GM23338 (cell line): ENCODE results near the gene ITGA2.

Experiments used
- EZH2 ChIP-seq: fragments of 200-600 bp; sonication (generic); IDR thresholded peaks from one replicate; pipeline ENCODE4 v1.8.0; 2017; ENCODE audit warnings: antibody characterized with exemption, mild to moderate bottlenecking, low read depth; ENCODE audit not compliant: unreplicated experiment
- EZH2phosphoT487 ChIP-seq: fragments of 200-600 bp; sonication (generic); IDR thresholded peaks from one replicate; pipeline ENCODE4 v1.8.1; 2018; ENCODE audit warnings: antibody characterized with exemption; ENCODE audit not compliant: unreplicated experiment
- JUNB ChIP-seq: IDR thresholded peaks from one replicate; pipeline ENCODE4 v1.6.1; 2016; ENCODE audit warnings: antibody characterized with exemption; ENCODE audit not compliant: unreplicated experiment
- NANOG ChIP-seq: IDR thresholded peaks from 2 replicates; pipeline ENCODE4 v1.6.1; 2016; ENCODE audit warnings: antibody characterized with exemption, borderline replicate concordance
- POLR2AphosphoS5 ChIP-seq: IDR thresholded peaks from 2 replicates; pipeline ENCODE4 v1.6.1; 2016; ENCODE audit warnings: antibody characterized with exemption, low read depth
- STAT1 ChIP-seq: IDR thresholded peaks from one replicate; pipeline ENCODE4 v1.6.1; 2016; ENCODE audit warnings: antibody characterized with exemption; ENCODE audit not compliant: unreplicated experiment
- TF ChIP-seq, protein P1 (sequence below), 2 experiments: fragments of 200-600 bp in 1 of 2; sonication (generic) in 1 of 2; conservative IDR thresholded peaks; 2 replicates each; pipeline versions ENCODE4 v1.5.1 to v1.6.1; 2016 to 2017; ENCODE audit warnings: antibody characterized with exemption in 2 of 2, low read depth in 2 of 2, mild to moderate bottlenecking in 2 of 2, moderate library complexity in 1 of 2
- TF ChIP-seq, protein P2 (sequence below): IDR thresholded peaks from one replicate; pipeline ENCODE4 v1.6.1; 2018; ENCODE audit warnings: antibody characterized with exemption; ENCODE audit not compliant: unreplicated experiment

DNA sequence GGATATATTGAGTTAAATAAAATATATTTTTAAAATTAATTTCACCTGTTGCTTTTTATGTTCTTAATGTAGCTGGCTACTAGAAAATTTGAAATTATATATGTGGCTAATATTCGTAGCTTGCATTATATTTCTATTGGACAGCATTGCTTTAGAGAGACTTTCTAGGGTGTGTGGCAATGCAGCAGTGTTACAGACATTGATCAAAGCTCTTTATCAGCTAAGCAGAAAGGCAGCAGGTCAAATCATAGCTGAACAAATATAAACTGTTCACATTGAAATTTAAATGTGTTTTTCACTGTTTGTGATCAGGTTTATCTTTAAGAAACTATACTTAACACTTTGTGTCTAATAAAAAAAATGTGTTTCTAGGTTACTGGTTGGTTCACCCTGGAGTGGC, 52.6 kb downstream of the ITGA2 start:
- TF ChIP-seq, protein P1, sequence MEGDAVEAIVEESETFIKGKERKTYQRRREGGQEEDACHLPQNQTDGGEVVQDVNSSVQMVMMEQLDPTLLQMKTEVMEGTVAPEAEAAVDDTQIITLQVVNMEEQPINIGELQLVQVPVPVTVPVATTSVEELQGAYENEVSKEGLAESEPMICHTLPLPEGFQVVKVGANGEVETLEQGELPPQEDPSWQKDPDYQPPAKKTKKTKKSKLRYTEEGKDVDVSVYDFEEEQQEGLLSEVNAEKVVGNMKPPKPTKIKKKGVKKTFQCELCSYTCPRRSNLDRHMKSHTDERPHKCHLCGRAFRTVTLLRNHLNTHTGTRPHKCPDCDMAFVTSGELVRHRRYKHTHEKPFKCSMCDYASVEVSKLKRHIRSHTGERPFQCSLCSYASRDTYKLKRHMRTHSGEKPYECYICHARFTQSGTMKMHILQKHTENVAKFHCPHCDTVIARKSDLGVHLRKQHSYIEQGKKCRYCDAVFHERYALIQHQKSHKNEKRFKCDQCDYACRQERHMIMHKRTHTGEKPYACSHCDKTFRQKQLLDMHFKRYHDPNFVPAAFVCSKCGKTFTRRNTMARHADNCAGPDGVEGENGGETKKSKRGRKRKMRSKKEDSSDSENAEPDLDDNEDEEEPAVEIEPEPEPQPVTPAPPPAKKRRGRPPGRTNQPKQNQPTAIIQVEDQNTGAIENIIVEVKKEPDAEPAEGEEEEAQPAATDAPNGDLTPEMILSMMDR (conservative IDR thresholded peaks at IDR 0.05; ENCODE audit: low read depth in 2 of 2) = no peak
- TF ChIP-seq EZH2 (no peak), POLR2AphosphoS5 (no peak), NANOG (no peak), JUNB (no peak), EZH2phosphoT487 (no peak), STAT1 (no peak)
- TF ChIP-seq, protein P2, sequence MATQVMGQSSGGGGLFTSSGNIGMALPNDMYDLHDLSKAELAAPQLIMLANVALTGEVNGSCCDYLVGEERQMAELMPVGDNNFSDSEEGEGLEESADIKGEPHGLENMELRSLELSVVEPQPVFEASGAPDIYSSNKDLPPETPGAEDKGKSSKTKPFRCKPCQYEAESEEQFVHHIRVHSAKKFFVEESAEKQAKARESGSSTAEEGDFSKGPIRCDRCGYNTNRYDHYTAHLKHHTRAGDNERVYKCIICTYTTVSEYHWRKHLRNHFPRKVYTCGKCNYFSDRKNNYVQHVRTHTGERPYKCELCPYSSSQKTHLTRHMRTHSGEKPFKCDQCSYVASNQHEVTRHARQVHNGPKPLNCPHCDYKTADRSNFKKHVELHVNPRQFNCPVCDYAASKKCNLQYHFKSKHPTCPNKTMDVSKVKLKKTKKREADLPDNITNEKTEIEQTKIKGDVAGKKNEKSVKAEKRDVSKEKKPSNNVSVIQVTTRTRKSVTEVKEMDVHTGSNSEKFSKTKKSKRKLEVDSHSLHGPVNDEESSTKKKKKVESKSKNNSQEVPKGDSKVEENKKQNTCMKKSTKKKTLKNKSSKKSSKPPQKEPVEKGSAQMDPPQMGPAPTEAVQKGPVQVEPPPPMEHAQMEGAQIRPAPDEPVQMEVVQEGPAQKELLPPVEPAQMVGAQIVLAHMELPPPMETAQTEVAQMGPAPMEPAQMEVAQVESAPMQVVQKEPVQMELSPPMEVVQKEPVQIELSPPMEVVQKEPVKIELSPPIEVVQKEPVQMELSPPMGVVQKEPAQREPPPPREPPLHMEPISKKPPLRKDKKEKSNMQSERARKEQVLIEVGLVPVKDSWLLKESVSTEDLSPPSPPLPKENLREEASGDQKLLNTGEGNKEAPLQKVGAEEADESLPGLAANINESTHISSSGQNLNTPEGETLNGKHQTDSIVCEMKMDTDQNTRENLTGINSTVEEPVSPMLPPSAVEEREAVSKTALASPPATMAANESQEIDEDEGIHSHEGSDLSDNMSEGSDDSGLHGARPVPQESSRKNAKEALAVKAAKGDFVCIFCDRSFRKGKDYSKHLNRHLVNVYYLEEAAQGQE = no peak
